ENCODE results near the gene TMEM151A.

The TMEM151A gene

GRCh38 chr11:66334605-66335442 is 43.1 kb downstream of the TMEM151A start:
- in situ Hi-C loops (cut with MboI; ENCODE audit: low sequenced_read_pairs): no loop called here

DNA sequence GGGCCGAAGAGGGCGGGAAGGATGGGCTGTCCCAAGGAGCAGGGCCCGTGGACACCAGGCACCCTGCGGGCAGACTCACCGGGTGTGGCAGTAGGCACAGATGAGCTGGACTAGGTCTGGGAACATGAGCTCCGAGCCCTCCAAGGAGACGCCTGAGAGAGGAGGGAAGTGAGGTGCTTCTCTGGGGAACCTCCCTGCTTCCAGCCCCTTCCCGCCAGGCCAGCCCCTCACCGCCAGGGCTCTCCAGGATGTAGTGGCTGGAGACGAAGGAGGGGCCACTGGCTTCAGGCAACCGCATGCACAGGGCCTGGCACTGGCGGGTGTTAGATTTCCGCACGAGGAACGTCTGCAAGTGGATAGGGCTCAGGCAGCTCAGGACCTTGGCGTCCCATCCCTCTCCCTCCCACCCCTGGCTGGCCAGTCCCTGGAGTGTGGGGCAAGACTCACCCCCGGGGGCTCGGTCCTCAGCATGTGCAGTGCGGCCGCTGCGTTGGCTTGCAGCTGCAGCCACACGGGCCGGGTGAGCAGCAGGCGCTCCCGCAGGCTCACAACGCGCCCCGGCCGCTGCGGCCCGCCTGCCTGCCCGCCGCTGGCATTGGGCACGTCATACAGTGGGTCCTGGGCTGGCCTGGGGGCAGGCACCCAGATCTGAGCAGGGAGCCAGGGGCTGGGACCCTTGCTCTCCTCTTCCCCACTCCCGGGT is 44.0 kb downstream of the TMEM151A start:
- in situ Hi-C loops (cut with MboI; ENCODE audit: low sequenced_read_pairs): no loop called here

DNA sequence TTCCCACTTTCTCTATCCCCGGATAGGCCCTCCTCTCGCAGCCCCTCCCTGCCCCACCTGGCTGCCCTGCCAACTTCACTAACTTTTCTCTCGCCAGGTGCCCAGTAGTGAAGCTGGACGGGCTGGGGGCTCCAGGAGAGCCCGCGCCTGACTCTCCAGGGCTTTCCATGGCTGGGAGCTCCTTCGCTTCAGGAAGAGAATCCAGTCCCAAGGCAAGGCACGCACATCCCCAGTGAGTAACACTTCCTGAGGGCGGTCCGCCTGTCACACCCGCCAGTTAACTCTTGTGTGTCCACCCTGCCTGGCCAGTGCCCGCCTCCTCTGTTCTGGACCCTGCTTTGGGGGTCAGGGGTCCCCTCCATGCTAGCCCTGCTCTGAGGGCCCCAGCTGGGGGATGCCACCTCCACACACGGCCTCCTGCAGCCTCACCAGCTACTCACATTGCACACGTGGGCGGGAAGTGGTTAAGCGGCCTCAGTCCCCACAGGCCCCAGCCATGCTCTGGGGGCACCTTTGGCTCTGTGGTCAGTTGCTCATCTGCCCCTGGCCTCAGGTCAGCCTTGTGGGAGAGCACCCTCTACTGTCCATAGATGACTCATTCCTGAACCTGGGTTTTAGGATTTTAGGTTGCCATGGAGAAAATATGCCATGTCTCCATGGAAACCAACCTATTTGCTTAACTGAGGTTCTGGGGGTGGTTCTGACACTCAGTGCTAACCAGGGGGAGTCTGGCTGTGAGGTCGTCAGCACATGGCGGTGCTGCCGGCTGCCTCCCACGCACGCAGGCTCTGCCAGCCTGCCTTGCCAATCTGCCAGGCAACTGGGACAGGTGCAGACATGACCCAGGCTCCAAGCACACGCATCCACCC is 44.8 kb downstream of the TMEM151A start, which contains the start of gene RIN1:
Gene RIN1 (minus strand): TSS at position 201 of the 869 bp plus-strand sequence. CDS start 32 bp downstream, at position 169.
- in situ Hi-C loops (cut with MboI; ENCODE audit: low sequenced_read_pairs): no loop called here

- in situ Hi-C loops (cut with MboI; ENCODE audit: low sequenced_read_pairs): no loop called here
These were observed 45.6 kb downstream of the TMEM151A start for GRCh38 chr11:66337103-66337899.

GRCh38 chr11:66338276-66339161 is 46.8 kb downstream of the TMEM151A start:
- in situ Hi-C loops (cut with MboI; ENCODE audit: low sequenced_read_pairs): no loop called here

- in situ Hi-C loops (cut with MboI; ENCODE audit: low sequenced_read_pairs): no loop called here
These were observed 47.5 kb downstream of the TMEM151A start for GRCh38 chr11:66339162-66339675.

- in situ Hi-C loops (cut with MboI; ENCODE audit: low sequenced_read_pairs): no loop called here
These were observed 48.2 kb downstream of the TMEM151A start for GRCh38 chr11:66339686-66340483.

DNA sequence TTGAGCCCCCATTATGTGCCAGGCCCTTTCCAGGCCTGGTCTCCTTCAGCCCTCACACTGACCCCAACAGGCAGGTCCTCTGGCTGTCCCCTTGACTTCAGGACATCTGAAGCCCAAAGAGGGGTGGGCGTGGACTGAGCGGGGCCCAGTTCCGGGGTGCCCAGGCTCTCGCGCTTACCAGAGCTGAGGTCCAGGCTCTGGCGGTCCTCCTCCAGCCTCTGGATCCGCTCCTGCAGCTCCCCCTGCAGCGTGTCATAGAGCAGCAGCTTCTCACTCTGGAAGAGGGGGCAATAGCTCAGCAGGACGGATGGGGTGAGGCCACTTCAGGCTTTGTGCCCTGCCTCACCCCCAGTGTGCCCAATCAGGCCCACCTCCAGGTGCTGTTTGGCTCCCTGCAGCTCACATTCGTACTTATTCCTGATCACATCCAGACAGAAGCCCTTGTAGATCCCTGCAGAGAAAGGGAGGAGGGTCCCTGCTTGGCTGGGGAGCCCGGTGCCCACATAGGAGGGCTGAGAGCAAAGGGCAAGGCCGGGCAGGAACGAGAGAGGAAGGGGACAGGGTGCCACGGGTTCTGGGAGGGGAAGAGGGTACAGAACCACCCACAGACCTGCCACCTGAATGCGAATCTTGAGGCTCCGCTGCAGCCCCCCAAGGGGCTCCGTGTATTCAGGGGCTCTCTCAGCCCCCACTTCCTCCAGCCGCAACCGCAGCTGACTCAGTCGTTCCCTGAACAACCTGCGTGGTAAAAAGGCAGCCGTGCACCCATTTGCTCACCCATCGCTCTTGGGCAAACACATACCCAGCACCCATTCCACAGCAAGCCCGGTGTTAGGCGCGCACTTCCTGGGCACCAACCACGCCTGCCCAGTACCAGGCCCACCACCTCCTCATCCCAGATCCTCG is 49.2 kb downstream of the TMEM151A start:
- in situ Hi-C loops (cut with MboI; ENCODE audit: low sequenced_read_pairs): no loop called here

GRCh38 chr11:66341502-66342126 is 49.9 kb downstream of the TMEM151A start:
- in situ Hi-C loops (cut with MboI; ENCODE audit: low sequenced_read_pairs): no loop called here

DNA sequence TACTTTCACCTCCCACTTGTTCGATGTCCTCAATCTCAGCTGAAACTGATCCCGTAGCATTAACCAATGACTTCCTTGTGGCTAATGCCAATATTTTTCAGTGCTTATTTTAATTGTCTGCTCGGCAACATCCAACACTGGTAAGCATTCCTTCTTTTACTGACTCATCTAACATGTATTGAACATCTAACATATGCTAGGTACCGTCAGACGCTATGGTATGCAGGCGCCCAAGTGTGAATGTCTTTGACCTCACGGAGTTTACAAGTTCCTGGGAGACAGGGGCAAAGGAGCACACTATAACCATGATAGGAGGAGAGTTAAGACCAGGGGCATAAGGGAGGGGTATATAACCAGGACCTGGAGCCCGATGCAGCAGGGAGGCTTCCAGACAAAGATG is 51.5 kb downstream of the TMEM151A start:
- in situ Hi-C loops (cut with MboI; ENCODE audit: low sequenced_read_pairs): no loop called here

DNA sequence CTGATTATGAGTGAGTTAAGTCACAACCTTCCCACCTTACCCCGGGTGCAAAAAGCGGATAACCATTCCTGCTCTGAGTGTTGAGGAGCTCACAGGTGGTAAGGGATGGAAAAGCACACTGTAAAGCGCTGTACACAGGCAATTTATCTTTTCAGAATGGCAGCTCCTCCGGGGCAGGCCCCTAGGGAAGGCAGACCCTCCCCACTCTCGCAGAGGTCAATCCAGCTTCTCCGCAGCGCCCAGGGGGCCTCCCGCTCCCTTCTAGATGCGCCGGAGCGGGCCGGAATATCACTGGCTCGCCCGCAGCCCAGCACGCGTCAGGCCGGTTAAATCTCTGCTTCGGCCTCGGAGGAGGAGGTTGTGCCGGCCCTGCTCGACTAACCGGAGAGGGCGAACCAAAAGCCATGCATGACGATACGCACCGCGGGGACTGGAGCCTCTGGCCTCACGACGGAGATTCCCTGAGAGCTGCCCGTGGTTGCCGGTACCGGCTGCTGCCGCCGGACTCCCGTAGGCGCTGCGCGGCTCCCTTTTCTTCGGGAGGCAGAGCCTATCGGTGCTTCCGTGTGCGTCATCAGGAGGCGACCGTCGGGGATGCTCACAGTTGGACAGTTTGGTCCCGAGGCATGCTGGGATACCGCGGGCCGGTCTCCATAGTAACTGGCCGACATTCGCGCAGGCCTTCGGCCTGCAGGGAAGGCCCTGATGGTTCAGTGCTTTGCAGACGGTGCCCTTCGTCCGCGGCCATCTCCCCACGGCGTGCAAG is 53.0 kb downstream of the TMEM151A start, which contains the start of gene BRMS1:
Gene BRMS1 (minus strand): TSS at position 555 of the 766 bp plus-strand sequence. CDS start 2,870 bp downstream, outside the sequence.
- in situ Hi-C loops (cut with MboI; ENCODE audit: low sequenced_read_pairs): no loop called here

DNA sequence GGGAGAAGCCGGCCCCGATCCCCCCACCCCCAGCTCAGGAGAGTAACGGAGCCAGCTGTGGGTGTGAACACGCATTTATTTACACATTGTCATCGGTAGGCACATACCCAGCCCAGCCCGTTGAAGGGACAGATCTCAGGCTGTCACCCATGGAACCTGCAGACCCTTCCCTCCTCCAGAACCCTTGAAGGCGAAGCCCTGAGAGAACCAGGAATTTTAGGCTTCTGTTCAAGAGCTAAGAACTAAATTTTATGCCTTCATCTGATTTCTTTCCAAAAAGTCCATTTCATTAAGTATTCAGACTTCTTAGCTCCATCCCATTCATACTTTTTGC is 53.6 kb downstream of the TMEM151A start:
- in situ Hi-C loops (cut with MboI; ENCODE audit: low sequenced_read_pairs): no loop called here

All from HL-60/S4 (cell line).